Measurements from ENCODE around the gene TBC1D10A. TPM values are rescaled to one million over a fixed set of nuclear protein-coding genes. Genes with fewer than 3 reads are reported as not detected.

The TBC1D10A gene
- total RNA-seq, 1 donor = 29.8 TPM

DNA sequence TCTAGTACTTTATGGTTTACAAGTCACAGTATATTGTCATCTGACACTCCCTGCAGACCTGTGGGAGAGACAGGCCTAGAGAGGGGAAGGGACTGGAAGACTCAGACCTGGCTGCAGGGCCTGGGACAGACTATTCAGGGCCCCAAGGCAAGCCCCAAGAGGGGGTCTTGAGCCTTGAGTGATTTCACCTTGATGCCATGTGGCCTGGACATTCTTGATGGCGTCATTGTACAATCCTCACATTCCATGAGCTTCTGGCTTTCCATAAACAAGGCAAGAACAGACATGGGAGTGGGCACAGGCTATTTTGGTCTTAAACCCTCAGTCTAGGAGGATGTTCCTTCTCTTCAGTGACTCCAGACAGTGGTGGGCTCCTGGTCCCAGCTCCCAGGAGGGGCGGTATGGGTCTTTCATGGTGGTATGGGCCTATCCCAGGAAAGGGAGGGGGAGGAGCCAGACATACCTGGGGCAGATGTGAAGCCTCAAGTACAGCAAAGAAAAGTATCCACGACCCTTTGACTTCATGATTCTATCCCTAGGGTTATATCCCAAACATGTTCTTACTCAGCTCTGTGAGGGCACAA, 1.8 kb upstream of the TBC1D10A start:
- TF ChIP-seq CTCF (IDR thresholded peaks at IDR 0.05; ENCODE audit: insufficient read depth, low read depth, low read length) = no peak
- peak; percentile 63 for DNase-seq (ENCODE audit: low read depth)
- H3K4me3 ChIP-seq (ENCODE audit: low read depth, low read length) = no peak overlapping the region

DNA sequence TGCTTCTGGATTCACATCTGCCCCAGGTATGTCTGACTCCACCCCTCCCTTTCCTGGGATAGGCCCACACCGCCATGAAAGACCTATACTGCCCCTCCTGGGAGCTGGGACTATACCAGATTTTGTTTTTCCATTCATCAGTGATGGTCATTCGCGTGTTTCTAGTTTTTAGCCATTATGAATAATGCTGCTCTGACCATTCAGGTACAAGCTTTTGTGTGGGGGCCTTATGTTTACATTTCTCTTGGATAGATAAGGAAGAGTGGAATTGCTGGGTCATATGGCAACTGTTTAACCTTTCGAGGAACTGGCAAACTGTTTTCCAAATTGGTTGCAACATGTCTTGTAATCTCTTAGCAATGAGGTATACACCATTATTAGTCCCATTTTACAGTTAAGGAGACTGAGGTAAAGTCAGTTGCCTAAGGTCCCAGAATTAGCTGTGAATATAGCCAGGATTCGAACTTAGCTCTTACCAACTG, 1.2 kb upstream of the TBC1D10A start:
- H3K4me3 ChIP-seq (ENCODE audit: low read depth, low read length) = no peak overlapping the region
- TF ChIP-seq CTCF (IDR thresholded peaks at IDR 0.05; ENCODE audit: insufficient read depth, low read depth, low read length) = peak; percentile 12
- DNase-seq (ENCODE audit: low read depth) = peak; percentile 43

GRCh38 chr22:30326255-30326705, 461 bp downstream of the TBC1D10A start:
- H3K4me3 ChIP-seq (ENCODE audit: low read depth, low read length) = peak overlapping the region; percentile 89
- DNase-seq (ENCODE audit: low read depth) = peak; percentile 53
- TF ChIP-seq CTCF (IDR thresholded peaks at IDR 0.05; ENCODE audit: insufficient read depth, low read depth, low read length) = no peak

DNA sequence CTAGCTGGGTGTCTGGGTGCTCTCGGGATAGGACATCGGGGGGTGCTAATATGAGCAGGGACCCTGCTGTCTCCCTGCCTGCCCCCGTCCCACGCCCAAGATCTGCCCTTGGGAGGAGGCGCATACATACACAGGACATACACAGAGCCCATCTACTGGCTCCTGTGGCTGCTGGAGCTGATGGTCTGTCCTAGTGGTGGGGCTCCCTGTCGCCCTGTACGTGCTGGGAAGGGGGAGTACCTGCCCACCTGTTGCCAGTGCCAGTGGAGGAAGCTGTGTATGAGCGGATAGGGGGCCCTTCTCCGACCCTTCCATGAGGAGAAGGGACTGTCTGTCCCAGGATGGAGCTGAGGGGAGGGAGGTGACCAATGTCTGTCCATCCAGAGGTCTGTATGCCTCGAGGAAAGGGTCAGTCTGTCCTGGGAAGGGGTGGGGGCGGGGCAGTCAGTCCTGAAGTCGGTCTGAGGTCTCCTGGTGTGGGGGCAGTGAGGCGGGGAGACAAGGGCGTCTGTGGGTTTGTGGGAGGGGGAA, 952 bp downstream of the TBC1D10A start:
- no peak for TF ChIP-seq CTCF (IDR thresholded peaks at IDR 0.05; ENCODE audit: insufficient read depth, low read depth, low read length)
- no peak for DNase-seq (ENCODE audit: low read depth)

GRCh38 chr22:30325065-30325720, 1.5 kb downstream of the TBC1D10A start:
- DNase-seq (ENCODE audit: low read depth) = peak; percentile 97
- TF ChIP-seq CTCF (IDR thresholded peaks at IDR 0.05; ENCODE audit: insufficient read depth, low read depth, low read length) = no peak
- peak overlapping the region; percentile 89 for H3K4me3 ChIP-seq (ENCODE audit: low read depth, low read length)

More for the DNA sequence above, 952 bp downstream of the TBC1D10A start:
- peak overlapping the region; percentile 89 for H3K4me3 ChIP-seq (ENCODE audit: low read depth, low read length)

- TF ChIP-seq CTCF (IDR thresholded peaks at IDR 0.05; ENCODE audit: insufficient read depth, low read depth, low read length) = no peak
- H3K4me3 ChIP-seq (ENCODE audit: low read depth, low read length) = peak overlapping the region; percentile 89
- DNase-seq (ENCODE audit: low read depth) = peak; percentile 65
These were observed 2.6 kb downstream of the TBC1D10A start for GRCh38 chr22:30324014-30324730.

All from fibroblast of villous mesenchyme (primary cell).